Kasumi-1 (cell line): ENCODE data around the gene GMCL1.
"Not testable (repeated sequence)": the region's sequence is repeated elsewhere in the genome, so short reads cannot be mapped to it uniquely, and the experiment has no call there.

ENCODE experiments used
- DNase-seq, 2 experiments: peaks; one replicate each; lab custom pipeline; 2025; lab: John Stamatoyannopoulos, UW

GMCL1 gene, protein sequence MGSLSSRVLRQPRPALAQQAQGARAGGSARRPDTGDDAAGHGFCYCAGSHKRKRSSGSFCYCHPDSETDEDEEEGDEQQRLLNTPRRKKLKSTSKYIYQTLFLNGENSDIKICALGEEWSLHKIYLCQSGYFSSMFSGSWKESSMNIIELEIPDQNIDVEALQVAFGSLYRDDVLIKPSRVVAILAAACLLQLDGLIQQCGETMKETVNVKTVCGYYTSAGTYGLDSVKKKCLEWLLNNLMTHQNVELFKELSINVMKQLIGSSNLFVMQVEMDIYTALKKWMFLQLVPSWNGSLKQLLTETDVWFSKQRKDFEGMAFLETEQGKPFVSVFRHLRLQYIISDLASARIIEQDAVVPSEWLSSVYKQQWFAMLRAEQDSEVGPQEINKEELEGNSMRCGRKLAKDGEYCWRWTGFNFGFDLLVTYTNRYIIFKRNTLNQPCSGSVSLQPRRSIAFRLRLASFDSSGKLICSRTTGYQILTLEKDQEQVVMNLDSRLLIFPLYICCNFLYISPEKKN

DNA sequence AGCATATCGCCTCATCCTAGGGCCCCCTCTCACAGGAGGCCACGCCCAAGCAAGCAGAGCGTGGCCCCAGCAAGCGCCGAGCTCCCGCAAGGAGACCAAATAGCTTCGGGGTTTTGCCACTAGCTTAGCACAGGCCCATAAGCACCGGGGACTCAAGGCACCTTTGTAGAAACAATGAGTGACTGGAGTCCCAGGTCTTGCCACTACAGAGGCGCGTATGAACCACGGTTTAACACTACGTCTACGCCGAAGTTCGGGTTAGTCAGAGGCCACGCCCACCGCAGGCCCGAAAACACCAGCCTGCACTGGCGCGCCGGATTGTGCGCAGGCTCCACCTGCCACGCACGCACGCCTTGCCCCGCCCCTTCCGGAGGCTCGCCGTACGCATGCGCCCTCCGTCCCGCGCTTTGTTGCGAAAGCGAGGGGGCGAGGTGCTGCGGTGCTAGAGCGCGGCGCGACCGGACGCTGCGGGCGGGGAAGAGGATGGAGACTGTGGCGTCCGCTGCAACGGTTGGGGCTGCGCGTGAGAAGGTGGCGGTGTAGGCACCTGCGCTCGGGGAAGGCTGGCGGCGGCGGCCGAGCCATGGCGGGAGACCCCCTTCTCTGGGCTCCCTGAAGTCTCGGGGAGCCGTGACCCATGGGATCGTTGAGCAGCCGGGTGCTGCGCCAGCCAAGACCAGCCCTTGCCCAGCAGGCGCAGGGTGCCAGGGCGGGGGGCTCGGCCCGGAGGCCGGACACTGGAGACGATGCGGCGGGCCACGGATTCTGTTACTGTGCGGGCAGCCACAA lies at the start of gene GMCL1:
TSS of gene GMCL1 (plus strand) at position 405 of the 789 bp plus-strand sequence. CDS start at position 638, 233 bp downstream.
- DNase-seq = peak; percentile 91 to 92

DNA sequence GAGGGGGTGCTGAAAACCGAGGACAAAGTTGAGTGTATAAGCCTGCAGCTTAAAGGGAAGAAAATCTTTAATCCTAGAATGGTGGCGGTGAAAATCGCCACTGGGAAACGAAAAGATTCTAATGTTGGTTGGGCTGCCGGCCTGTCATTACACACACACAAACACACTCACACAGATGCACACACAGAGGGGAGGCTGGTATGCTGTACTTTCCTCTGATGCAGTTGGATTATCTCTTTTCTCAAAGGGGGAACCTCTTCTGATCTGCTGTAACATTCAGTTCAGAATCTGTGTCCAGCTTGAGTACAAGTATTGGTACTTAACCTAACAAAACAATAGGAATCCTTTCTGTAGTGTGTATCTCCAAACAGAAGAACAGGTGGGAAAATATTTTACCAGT lies 48.5 kb upstream of the GMCL1 start:
- no peak for DNase-seq

DNA sequence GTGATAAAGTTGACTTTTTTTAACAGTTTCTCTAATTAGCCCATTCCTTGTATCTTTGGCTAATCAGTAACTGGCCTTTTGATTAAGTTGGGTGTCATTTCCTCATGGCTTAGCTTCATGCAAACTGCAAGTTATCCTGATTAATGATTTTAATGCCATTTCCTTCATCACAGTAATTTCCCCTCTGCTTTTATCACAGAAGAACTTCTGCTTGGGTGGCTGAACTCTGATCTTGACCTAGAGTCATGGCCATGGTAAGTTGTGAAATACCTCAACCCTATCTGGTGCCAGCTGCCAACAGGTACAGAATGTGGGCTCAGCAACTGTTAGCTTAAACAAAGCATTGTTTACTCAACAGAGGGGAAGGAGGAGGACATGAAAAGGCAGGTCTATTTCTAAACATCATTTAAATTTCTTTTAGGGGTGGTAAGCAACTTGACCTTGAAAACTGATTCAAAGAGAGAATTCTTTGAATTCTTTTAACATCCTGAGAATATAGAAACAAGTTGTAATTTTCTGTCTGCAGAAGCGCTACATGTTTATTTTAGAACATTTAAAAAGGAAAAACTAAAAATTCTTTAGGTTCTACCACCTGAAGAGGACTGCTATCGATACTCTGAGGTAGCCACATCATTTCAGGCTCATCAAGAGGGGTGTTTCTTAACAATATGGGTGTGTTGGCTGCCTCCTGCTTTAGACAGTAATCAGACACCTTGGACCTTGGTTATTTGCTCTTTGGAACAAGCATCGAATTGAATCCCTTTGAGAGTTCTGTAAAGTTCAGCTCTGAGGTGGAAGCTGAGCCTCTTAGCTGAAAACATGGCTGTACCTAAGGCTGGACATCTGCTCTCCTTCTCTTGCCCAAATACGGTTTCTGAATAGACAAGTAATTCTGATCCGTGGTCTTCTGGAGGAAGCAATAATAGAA lies 47.9 kb upstream of the GMCL1 start:
- no peak for DNase-seq

DNA sequence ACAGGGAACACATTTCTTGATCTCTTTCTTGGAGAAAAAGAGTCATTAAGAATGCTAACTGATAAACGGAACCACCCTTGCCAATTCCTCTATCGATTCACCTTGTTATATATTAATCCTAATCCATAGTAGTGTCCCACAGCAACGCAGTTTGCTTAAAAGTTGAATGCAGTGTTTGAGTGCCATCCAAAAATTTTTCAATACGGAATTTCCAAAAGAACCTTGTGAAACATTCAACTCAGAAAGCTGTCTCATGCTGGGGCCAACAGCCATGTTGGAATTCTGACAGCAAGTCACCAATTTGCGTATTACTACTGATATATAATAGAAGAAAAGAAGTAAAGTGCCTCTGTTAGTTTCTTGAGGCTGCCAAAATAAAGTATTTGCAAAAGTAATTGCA lies 45.2 kb upstream of the GMCL1 start:
- no peak for DNase-seq

DNA sequence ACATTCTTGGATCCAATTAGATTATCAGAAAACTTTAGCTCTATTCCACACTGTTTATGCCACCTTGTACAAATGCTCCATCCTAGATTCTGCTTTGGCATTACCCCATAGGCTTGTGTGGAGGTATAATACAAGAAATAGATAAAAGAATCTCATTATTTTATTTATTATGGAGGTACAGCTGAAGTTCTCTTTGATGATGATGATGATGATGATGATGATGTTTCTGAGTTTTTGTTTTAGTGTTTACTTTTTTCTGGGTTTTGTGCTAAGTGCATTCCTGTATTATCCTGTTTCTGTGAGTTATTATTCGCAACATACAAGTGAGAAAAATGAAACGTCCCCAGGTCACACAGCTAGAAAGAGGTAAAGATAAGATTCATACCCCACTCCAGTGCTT lies 44.1 kb upstream of the GMCL1 start:
- no peak for DNase-seq

DNA sequence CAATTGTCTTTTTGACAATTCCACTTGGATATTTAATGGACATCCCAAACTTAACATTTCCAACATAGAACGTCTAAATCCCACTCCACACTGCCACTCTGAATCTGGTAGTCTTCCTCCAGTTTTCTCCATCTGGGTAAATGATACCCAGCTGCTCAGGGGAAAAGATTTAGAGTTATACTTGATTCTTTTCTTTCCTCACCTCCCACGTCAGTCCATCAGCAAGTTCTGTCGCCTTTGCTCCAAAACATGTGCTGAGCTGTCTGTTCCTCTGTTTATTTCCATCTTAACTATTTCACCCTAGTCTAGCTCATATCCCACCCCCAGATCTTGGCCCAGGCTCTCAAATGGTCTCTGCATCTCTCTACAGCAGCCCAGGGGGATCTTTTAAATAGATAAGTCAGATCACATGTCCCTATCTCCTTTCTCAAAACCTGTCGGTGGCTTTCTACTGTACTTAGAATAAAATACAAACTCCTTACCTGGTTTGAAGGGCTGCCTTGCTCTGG lies 43.4 kb upstream of the GMCL1 start:
- no peak for DNase-seq

DNA sequence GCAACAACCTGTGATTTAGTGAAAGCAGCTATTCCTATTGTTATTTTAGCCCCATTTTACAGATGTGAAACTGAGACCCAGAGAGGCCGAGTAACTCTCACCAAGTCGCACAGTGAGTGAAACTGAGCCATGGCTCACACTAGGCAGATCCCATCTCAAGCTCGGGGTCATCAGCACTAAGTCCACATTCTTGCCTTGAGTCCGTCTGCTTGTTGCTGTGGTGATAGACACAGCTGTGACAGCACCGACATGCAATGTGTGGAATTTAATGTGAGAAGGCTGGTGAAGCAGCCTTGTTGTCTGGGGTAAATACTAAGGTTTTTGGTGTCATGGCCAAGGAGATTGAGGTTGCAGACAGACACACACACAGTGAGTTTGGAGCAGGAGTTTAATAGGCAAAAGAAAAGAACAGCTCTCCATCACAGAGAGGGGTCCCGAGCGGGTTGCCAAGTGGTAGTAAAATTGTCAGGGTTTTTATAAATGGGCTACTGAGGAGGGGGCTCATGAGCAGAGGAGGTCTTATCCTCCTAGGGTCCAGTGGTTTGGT lies 40.2 kb upstream of the GMCL1 start:
- no peak for DNase-seq

DNA sequence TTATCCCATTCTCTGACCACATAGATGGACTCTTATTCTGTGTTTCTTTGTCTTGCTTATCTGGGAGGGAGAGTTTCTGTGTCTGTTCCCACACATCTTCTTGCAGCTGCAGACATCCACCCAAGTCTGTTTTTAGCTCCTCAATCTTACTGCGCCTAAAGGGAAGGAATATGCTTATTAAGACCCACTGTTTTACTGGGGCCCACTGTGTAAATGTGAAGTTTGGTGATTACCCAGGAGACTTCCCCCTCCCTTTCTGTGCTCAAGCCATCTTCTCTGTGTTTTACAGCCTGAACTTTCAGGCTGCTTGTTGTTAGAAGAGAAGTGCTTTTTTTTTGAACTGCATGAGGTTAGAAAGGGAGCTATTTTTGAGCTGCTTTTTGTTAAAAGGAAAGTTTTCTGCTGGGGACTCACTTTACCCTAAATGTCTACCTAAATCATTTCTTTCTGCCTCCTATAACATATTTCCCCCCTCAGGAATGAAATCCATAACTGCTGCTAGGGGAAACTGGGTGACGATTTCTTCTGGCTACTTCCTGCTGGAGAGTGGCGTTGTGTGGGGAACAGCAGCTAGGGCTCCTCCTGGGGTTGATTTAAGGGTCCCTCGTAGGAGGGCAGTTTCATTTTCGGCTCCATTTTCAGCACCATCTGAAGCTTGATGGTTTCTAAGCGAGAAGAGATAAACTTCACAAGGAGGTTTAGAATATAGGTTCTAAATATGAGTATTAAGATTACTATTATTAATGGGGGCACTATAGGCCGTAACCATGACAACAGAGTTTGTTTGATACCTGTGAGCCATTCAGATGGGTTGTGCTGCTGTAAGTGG lies 39.5 kb upstream of the GMCL1 start:
- no peak for DNase-seq

DNA sequence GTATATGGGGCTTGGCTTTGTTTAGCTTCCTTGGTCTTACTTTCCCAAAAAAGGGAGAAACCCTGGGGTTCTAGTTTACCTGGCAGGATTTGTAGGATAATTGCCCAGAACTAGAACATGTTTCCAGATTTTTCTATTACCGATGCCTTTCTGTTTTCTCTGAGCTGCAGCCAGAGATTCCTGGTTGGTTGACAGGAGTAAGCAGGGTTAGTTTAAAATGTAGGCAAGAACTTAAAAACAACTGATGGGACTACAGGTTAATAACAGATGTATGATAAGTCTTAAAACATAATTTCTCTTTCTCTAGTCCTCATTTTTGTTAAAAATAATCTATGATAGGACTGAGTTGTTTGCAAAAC lies 38.9 kb upstream of the GMCL1 start:
- DNase-seq = no peak

DNA sequence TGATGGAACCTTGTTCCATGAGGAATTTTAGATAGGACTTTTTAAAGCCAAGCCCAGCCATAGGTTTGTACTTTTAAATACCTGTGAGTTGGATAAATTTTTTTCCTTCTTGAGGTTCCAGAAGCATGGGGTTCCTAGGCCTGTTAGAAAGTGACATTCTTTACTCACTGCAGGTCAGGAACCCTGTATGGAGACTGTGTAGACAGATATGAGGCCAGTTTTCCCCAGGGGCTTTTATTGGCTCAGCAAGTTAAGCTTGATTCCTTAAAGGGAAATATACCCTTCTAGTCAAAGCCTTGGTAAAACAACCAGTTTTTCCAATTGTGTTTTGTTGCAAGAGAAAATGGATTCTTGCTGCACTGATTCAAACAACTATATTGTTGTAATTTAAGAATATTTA lies 38.4 kb upstream of the GMCL1 start:
- DNase-seq = no peak

DNA sequence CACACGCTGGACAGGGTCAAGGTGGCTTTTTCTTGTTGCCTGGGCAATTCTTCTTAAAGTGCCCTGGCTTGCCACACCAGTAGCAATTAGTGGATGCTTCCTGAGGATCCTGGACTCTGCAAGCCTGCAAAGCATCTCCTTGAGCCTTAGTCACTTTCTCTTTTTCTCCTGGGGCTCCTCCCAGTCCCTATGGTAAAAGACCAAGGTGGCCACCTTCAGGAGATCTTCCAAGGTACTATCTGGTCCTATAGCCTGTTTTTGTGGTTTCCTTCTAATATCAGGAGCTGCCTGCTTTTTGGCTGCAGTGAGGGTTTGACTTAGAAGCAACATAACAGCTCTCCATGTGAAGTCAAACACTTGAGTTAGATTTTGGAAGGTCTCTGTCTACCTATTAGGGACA lies 33.3 kb upstream of the GMCL1 start:
- no peak for DNase-seq

DNA sequence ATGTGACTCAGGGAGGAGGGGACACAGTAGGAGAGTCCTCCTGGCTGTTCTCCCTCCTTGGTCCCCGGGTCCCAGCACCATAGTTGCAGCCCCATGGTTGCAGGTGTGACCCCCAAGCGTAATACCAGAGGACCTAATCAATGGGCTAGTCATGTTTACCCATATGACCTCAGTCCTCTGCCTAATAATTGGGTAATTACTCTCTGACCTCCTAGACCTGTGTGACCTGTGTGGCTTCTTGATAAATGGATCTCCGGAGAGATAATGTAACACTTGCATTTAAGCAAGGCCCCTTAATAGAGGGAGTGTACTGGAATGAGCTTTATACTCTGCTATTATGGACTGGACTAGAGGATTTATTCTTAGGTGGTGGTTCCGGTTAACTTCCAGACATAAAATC lies 32.2 kb upstream of the GMCL1 start:
- no peak for DNase-seq

DNA sequence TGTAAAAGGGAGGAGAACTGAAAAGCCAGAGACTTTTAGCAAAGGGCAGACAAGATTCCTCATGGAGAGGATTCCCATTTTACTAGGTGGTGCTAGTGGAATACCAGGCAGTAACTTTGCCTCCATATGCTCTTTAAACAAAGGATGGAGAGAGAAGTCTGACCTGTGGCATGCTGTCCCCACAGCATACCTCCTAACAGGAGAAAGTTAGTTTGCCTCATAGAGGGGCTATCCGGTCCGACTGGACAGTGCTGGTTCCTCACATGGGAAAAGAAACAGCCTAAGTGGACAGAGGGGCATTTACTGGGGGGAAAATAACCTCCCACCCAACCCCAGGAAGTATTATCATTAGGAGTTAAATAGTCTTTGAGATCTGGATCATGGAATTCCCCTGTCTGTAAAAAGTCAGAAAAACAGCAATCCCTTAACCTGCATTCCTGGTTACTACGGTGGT lies 31.6 kb upstream of the GMCL1 start:
- no peak for DNase-seq

DNA sequence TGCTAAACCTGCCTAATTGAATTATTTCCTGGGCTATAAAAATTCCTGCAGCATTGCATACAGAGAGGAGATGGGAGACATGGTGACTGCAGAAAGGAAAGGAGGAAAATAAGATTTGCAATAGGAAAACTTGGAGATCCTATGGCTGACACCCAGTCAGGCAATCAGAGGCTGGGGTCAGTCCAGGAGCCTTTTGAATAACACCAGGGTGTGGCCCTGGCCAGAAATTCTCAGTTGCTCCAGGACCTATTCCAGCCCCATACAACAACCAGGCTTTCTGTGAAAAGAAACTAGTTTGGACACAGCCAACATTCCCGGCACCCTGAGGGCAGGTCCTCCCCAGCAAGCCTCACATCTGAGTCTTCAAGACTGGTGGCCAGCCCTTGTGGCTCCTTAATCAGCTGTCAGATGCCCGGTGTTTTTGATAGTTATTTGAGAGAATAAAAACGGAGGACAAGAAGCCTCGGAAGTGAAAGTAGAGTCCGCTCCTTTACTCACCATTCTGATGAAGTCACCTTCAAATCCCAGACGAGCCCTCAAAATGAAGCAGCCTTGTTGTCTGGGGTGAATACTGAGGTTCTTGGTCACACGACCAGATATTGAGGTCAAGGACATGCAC lies 31.1 kb upstream of the GMCL1 start:
- DNase-seq = no peak

DNA sequence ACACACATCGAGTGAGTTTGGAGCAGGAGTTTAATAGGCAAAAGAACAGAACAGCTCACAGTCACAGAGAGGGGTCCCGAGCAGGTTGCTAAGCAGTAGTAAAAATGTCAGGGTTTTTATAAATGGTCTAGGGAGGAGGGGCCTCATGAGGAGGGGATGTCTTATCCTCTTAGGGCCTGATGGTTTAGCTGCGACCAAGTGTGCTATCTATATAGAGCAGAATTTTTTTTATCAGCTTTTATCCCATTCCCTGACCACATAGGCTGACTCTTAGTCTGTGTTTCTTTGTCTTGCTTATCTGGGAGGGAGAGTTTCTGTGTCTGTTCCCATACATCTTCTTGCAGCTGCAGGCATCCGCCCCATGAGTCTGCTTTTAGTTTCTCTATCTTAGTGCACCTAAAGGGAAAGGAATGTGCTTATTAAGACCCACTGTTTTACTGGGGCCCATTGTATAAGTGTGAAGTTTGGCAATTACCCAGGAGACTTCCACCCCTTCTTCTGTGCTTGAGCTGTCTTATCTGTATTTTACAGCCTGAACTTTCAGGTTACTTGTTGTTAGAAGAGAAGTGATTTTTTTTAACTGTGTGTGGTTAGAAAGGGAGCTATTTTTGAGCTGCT lies 30.4 kb upstream of the GMCL1 start:
- DNase-seq = no peak

DNA sequence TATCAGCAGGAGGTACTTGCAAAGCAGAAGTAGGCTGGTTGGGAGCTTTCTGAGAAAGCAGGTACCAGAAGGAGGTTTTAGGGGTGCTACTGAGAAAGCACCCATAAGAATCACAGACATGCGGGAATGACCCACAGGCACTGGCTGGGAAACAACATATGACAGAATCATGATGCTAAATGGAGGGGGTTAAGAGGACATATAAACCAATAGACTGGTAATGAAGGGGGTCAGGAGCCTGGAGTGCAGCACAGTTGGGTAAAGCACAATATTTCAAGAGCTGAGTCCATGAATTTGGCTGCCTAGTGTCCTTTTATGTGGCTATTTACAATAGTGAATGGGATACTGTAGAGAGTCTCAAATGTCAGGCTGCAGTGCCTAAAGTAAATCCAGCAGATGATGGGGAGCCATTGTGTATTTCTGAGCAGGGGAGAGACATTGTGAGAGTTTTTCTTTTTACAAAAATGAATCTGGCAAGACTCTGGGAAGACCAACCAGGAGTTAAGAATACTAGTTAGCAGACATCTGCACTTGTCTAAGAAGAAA lies 27.6 kb upstream of the GMCL1 start:
- no peak for DNase-seq

DNA sequence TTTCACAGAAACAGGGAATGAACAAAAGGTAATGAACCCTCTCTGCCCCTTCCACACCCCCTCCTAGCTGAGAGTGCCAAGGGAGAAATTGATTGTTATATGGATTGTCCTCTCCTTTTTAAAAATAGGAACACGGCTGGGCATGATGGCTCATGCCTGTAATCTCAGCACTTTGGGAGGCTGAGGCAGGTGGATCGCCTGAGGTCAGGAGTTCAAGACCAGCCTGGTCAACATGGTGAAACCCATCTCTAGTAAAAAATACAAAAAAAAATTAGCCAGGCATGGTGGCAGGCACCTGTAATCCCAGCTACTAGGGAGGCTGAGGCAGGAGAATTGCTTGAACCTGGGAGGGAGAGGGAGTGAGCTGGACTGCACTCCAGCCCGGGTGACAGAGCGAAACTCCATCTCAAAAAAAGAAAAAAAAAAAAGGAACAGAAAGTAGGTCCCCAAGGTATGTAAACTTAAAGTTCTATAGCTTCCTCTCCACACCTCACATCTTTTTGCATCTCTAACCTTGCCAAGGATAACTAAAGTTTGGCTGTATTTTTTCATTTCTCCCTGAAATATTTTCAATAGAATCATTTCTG lies 26.6 kb upstream of the GMCL1 start:
- DNase-seq = not testable (repeated sequence)

DNA sequence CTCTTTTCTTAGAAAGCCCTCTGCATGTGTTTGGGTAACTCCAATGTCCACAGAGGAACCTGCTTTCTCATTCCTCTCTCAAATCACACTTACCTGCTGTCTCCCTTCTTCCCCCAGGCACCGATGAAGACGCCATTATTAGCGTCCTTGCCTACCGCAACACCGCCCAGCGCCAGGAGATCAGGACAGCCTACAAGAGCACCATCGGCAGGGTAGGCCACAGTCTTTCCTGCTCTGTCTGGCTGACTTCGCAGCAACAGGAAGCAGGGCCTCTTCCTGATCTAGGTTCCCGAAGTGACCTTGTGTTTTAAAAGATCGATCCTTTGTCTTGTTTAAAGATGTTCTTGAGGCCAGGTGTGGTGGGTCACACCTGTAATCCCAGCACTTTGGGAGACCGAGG lies 25.0 kb upstream of the GMCL1 start:
- DNase-seq = peak; percentile 34 to 53

DNA sequence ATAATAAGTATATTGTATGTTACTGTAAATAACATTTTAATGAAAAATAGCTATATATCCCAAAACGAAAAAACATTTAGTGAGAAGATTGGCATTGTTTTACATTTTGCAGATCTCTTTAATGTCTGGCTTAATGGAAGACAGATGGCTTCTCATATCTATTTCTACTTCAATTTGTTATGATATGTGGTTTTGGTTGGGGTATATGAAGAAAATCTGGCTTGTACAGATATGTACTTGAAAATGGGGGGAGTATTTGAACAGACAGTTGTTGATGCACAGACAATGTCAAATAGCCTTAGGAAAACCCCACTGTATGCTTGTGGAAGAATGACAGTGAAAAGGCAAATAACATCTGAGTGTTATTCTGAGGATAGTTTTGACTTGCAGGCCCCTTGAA lies 23.6 kb upstream of the GMCL1 start:
- no peak for DNase-seq
